Testis (tissue), 3 donors: Measurements from ENCODE around the gene PPID. TPM values are rescaled to one million over a fixed set of nuclear protein-coding genes. Genes with fewer than 3 reads are reported as not detected.

ENCODE experiments used
- DNase-seq: peaks from one replicate; pipeline ENCODE4 v3.0.0-alpha.2; 2019
- H3K27ac ChIP-seq, 2 donors: fragments of 200-600 bp; sonication (generic); one replicate each; pipeline ENCODE4 v1.5.1; 2019
- H3K27me3 ChIP-seq: fragments of 200-600 bp; sonication (generic); one replicate; pipeline ENCODE4 v1.5.1; 2019
- H3K36me3 ChIP-seq: fragments of 200-600 bp; sonication (generic); one replicate; pipeline ENCODE4 v1.5.1; 2017; ENCODE audit warnings: low read depth; ENCODE audit errors: missing control alignments
- H3K4me1 ChIP-seq: fragments of 200-600 bp; sonication (generic); one replicate; pipeline ENCODE4 v1.5.1; 2019
- H3K4me3 ChIP-seq, 2 donors: fragments of 200-600 bp; sonication (generic); one replicate each; pipeline ENCODE4 v1.5.1; 2017 to 2019
- H3K9me3 ChIP-seq: fragments of 200-600 bp; sonication (generic); one replicate; pipeline ENCODE4 v1.5.1; 2017
- CTCF ChIP-seq, 3 experiments: fragments of 450-650 bp in 2 of 3; fragments of 200-600 bp in 1 of 3; sonication (generic) in 1 of 3; IDR thresholded peaks; one replicate each; pipeline ENCODE4 v1.5.1; 2016 to 2019; ENCODE audit warnings: antibody characterized with exemption in 3 of 3, mild to moderate bottlenecking in 2 of 3, moderate library complexity in 1 of 3
- POLR2A ChIP-seq: fragments of 450-650 bp; IDR thresholded peaks from one replicate; pipeline ENCODE4 v1.6.1; 2017; ENCODE audit warnings: antibody characterized with exemption, mild to moderate bottlenecking, moderate library complexity
- WGBS, 2 donors: methylation state at CpG; one replicate each; pipeline ENCODE4 v1.1.5; 2018; 5-methylcytosine and 5-hydroxymethylcytosine counted together
- intact Hi-C: fragments of 100-400 bp; cut with DNase I; formaldehyde crosslinking; loops from one replicate; pipeline ENCODE4 v1.15.1; 2023; ENCODE audit warnings: low total_unique reads
- polyA plus RNA-seq: library from polyadenylated mRNA; stranded (reverse); fragments of 350-450 nt; fragmentation: Illumina TruSeq; extraction: RNeasy Lipid Tissue Mini Kit (QIAGEN cat#74804); gene quantifications from one replicate; pipeline ENCODE4 v1.2.3, GENCODE V29; 2014; ENCODE audit warnings: low read depth, low replicate concordance; ENCODE audit not compliant: insufficient read depth
- total RNA-seq, 2 donors: library from RNA; depleted of rRNA; stranded (reverse); fragments of >200 nt; gene quantifications; one replicate each; pipeline ENCODE4 v1.2.3, GENCODE V29; 2016

PPID gene
- total and polyA plus RNA-seq, 3 donors from 2014 or later = 25.1 to 43.7 (median 27.5) TPM

DNA sequence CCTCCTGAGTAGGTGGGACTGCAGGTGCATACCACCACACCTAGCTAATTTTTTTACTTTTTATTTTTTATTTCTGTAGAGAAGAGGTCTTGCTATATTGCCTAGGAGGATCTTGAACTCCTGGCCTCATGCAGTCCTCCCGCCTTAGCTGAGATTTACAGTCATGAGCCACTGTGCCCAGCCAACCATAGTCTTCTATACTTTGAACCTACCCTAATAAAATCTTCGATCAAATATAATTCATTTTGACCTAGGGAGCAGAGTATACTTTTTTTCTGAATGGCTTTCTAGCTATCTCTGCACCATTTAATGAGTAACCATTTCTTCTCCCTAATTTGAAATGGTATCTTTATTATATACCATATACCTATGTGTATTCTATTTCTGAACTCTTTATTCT is 44.4 kb downstream of the PPID start:
- Histone ChIP-seq H3K27ac (no peak overlapping the region), H3K9me3 (no peaks in the 10 kb centered on the region), H3K36me3 (no peaks in the 10 kb centered on the region), H3K27me3 (no peaks in the 10 kb centered on the region), H3K4me3 (no peak overlapping the region), H3K4me1 (no peaks in the 10 kb centered on the region)
- intact Hi-C loops = no loop called here
- WGBS, 2 donors = 91 to 99% methylated on average over 2 of the region's 2 CpGs
- no peak for DNase-seq
- no peak for TF ChIP-seq CTCF (IDR thresholded peaks at IDR 0.05)
- no peak for TF ChIP-seq POLR2A

GRCh38 chr4:158676076-158676475 is 47.1 kb downstream of the PPID start:
- H3K9me3 ChIP-seq = no peaks in the 10 kb centered on the region
- no peaks in the 10 kb centered on the region for H3K36me3 ChIP-seq
- TF ChIP-seq CTCF (IDR thresholded peaks at IDR 0.05) (no peak), POLR2A (no peak)
- no peak overlapping the region for H3K4me3 ChIP-seq
- H3K27me3 ChIP-seq = no peaks in the 10 kb centered on the region
- H3K4me1 ChIP-seq = peaks cover 5% of the 10 kb centered on the region
- 77 to 85% methylated on average over 5 of the region's 5 CpGs for WGBS, 2 donors
- no peak overlapping the region for H3K27ac ChIP-seq
- no peak for DNase-seq
- intact Hi-C loops = no loop called here

- H3K27me3 ChIP-seq = no peaks in the 10 kb centered on the region
- peaks cover 5% of the 10 kb centered on the region for H3K4me1 ChIP-seq
- H3K9me3 ChIP-seq = no peaks in the 10 kb centered on the region
- TF ChIP-seq POLR2A (no peak), CTCF (IDR thresholded peaks at IDR 0.05) (no peak)
- WGBS, 2 donors = 61 to 69% methylated on average over 3 of the region's 3 CpGs
- intact Hi-C loops = no loop called here
- H3K36me3 ChIP-seq = no peaks in the 10 kb centered on the region
- H3K27ac ChIP-seq = no peak overlapping the region
- DNase-seq = no peak
- no peak overlapping the region for H3K4me3 ChIP-seq
Measured at GRCh38 chr4:158673633-158674032, 49.6 kb downstream of the PPID start.

- DNase-seq = peak; percentile 98
- Histone ChIP-seq H3K27ac (peak within 1 kb of the TSS; percentile 67 to 94), H3K36me3 (no peaks in the 10 kb centered on the region), H3K9me3 (no peaks in the 10 kb centered on the region), H3K27me3 (no peaks in the 10 kb centered on the region), H3K4me3 (peak within 1 kb of the TSS; percentile 89 to 97), H3K4me1 (peaks cover 5% of the 10 kb centered on the region)
- TF ChIP-seq CTCF (IDR thresholded peaks at IDR 0.05) (peak; percentile 60 to 76 (median 67)), POLR2A (peak; percentile 54)
- intact Hi-C loops = no loop called here
- WGBS, 2 donors = 0 to 1% methylated on average over 17 to 59 of the region's 60 CpGs
Measured at GRCh38 chr4:158671915-158672806, 51.0 kb downstream of the PPID start, which contains the start of gene ETFDH. Gene ETFDH (plus strand): TSS chr4:158672296. CDS start chr4:158672457, 161 bp downstream.

DNA sequence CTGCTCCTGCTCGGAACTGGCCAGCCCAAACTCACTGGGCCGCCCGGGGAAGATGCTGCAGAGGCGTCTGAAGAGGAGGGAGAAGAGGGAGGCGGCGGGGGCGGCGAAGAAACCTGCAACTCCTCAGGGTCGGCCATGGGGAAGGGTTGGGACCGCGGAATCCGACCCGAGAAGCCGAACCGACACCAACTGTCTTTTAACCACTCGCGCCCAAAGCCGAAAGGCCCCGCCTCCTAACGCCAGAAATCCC is 51.6 kb downstream of the PPID start, which contains the start of gene C4orf46:
TSS of gene C4orf46 (minus strand) at position 223 of the 250 bp plus-strand sequence. CDS start at position 137, 86 bp downstream.
- no peaks in the 10 kb centered on the region for H3K27me3 ChIP-seq
- H3K9me3 ChIP-seq = no peaks in the 10 kb centered on the region
- WGBS, 2 donors = 0 to 1% methylated on average over 11 to 20 of the region's 20 CpGs
- intact Hi-C loops = no loop called here
- H3K36me3 ChIP-seq = no peaks in the 10 kb centered on the region
- no peak for DNase-seq
- peak within 1 kb of the TSS; percentile 67 to 94 for H3K27ac ChIP-seq
- no peak for TF ChIP-seq CTCF (IDR thresholded peaks at IDR 0.05)
- TF ChIP-seq POLR2A = no peak
- H3K4me3 ChIP-seq = peak within 1 kb of the TSS; percentile 89 to 97
- peaks cover 5% of the 10 kb centered on the region for H3K4me1 ChIP-seq
